Esophagus squamous epithelium (tissue), 5 donors: ENCODE data around the gene ATG9B. TPM values are rescaled to one million over a fixed set of nuclear protein-coding genes. Genes with fewer than 3 reads are reported as not detected.

Source experiments
- DNase-seq: peaks from one replicate; lab custom pipeline; 2025; lab: John Stamatoyannopoulos, UW
- H3K27ac ChIP-seq, 4 donors: fragments of 200-600 bp; sonication (generic); one replicate each; pipeline ENCODE4 v1.5.1; 2016 to 2019; ENCODE audit warnings: mild to moderate bottlenecking in 1 of 4
- H3K27me3 ChIP-seq, 4 donors: fragments of 200-600 bp; sonication (generic); 1 replicate in 3 of 4; 2 replicates in 1 of 4; pipeline versions ENCODE4 v1.5.1 to v1.6.0; 2017 to 2021; ENCODE audit warnings: antibody characterized with exemption in 1 of 4
- H3K36me3 ChIP-seq, 3 donors: fragments of 200-600 bp; sonication (generic); one replicate each; pipeline ENCODE4 v1.5.1; 2016 to 2019
- H3K4me1 ChIP-seq, 3 donors: fragments of 200-600 bp; sonication (generic); one replicate each; pipeline ENCODE4 v1.5.1; 2017 to 2019
- H3K4me3 ChIP-seq, 4 donors: fragments of 200-600 bp; sonication (generic); 1 replicate in 3 of 4; 2 replicates in 1 of 4; pipeline ENCODE4 v1.5.1; 2016 to 2019; ENCODE audit warnings: mild to moderate bottlenecking in 2 of 4, moderate library complexity in 1 of 4
- H3K9me3 ChIP-seq, 3 donors: fragments of 200-600 bp; sonication (generic); one replicate each; pipeline ENCODE4 v1.5.1; 2016 to 2019
- POLR2A ChIP-seq, 4 donors: fragments of 450-650 bp; IDR thresholded peaks; one replicate each; pipeline ENCODE4 v1.6.1; 2017; ENCODE audit warnings: antibody characterized with exemption in 4 of 4, mild to moderate bottlenecking in 4 of 4, moderate library complexity in 3 of 4
- WGBS, 2 donors: methylation state at CpG; one replicate each; pipeline ENCODE4 v1.1.5; 2018; 5-methylcytosine and 5-hydroxymethylcytosine counted together
- intact Hi-C: fragments of 100-400 bp; cut with DNase I; formaldehyde crosslinking; loops from one replicate; pipeline ENCODE4 v1.15.0; 2022
- total RNA-seq, 4 donors: library from RNA; depleted of rRNA; stranded (reverse); fragments of >200 nt; gene quantifications; one replicate each; pipeline ENCODE4 v1.1.0, GENCODE V29; 2016
- TF ChIP-seq, protein P1 (sequence below), 6 experiments: fragments of 450-650 bp in 4 of 6; fragments of 200-600 bp in 2 of 6; sonication (generic) in 2 of 6; IDR thresholded peaks; one replicate each; pipeline ENCODE4 v1.5.1; 2016 to 2019; ENCODE audit warnings: antibody characterized with exemption in 6 of 6, mild to moderate bottlenecking in 4 of 6, moderate library complexity in 4 of 6
- donor health status: DM: yes; HTN: yes; CAD: no.

Gene ATG9B
- total RNA-seq, 4 donors from 2014 or later = 1.5 to 45.2 (median 12.8) TPM

DNA sequence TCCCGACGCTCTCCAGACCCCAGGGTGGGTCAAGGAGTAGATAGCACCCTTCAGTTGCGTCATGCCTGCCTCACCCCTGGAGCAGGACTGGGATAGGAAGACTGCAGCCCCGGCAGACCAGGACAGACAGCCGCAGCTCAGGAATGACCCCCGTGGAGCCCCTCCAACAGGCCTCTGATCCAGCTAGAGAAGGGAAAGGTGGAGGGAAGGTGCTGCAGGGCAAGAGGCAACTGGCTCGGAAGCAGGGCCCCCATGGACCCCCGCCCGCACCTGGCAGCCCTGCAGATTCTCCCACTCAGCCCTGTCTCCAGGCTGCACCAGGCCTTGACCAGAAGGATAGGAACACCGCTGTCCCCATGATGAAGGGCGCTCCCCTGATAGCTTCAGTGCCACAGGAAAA lies 53.9 kb downstream of the ATG9B start:
- intact Hi-C loops = no loop called here
- H3K36me3 ChIP-seq = no peaks in the 10 kb centered on the region
- no peaks in the 10 kb centered on the region for H3K9me3 ChIP-seq
- no peak for TF ChIP-seq POLR2A (IDR thresholded peaks at IDR 0.05)
- TF ChIP-seq, protein P1, sequence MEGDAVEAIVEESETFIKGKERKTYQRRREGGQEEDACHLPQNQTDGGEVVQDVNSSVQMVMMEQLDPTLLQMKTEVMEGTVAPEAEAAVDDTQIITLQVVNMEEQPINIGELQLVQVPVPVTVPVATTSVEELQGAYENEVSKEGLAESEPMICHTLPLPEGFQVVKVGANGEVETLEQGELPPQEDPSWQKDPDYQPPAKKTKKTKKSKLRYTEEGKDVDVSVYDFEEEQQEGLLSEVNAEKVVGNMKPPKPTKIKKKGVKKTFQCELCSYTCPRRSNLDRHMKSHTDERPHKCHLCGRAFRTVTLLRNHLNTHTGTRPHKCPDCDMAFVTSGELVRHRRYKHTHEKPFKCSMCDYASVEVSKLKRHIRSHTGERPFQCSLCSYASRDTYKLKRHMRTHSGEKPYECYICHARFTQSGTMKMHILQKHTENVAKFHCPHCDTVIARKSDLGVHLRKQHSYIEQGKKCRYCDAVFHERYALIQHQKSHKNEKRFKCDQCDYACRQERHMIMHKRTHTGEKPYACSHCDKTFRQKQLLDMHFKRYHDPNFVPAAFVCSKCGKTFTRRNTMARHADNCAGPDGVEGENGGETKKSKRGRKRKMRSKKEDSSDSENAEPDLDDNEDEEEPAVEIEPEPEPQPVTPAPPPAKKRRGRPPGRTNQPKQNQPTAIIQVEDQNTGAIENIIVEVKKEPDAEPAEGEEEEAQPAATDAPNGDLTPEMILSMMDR (IDR thresholded peaks at IDR 0.05) = no peak
- peaks cover 9 to 51% (median 16%) of the 10 kb centered on the region in 3 donors for H3K4me1 ChIP-seq
- WGBS, 2 donors = 65 to 67% methylated on average over 1 to 5 of the region's 11 CpGs
- H3K27ac ChIP-seq = no peak overlapping the region
- no peak overlapping the region for H3K4me3 ChIP-seq
- H3K27me3 ChIP-seq = peaks cover 0 to 79% (median 0%) of the 10 kb centered on the region in 4 donors
- DNase-seq = no peak

DNA sequence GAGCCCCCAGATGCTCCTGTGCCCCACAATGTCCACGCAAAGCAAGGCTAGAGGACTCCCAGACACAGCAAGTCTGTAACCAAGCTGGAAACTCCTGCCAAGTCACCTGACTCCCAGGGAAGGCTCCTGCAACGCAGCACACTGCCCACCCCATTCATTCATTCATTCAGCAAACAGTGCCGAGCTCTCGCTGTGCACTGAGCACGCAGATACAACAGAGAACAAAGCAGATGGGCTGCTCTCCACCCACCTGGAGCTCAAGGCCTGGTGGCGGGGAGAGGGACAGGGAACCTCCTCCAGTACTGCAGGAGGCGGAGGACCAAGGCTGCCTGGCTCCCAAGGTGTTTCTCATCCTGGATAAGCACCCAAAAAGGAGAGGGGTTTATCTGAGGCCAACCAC lies 54.8 kb downstream of the ATG9B start:
- peaks cover 0 to 79% (median 0%) of the 10 kb centered on the region in 4 donors for H3K27me3 ChIP-seq
- H3K4me3 ChIP-seq = no peak overlapping the region
- peaks cover 5 to 51% (median 6%) of the 10 kb centered on the region in 3 donors for H3K4me1 ChIP-seq
- DNase-seq = no peak
- no peaks in the 10 kb centered on the region for H3K36me3 ChIP-seq
- TF ChIP-seq, protein P1 (IDR thresholded peaks at IDR 0.05) = no peak
- TF ChIP-seq POLR2A (IDR thresholded peaks at IDR 0.05) = no peak
- H3K9me3 ChIP-seq = no peaks in the 10 kb centered on the region
- intact Hi-C loops = no loop called here
- no peak overlapping the region for H3K27ac ChIP-seq
- 17 to 70% methylated on average over 1 to 4 of the region's 7 CpGs for WGBS, 2 donors

DNA sequence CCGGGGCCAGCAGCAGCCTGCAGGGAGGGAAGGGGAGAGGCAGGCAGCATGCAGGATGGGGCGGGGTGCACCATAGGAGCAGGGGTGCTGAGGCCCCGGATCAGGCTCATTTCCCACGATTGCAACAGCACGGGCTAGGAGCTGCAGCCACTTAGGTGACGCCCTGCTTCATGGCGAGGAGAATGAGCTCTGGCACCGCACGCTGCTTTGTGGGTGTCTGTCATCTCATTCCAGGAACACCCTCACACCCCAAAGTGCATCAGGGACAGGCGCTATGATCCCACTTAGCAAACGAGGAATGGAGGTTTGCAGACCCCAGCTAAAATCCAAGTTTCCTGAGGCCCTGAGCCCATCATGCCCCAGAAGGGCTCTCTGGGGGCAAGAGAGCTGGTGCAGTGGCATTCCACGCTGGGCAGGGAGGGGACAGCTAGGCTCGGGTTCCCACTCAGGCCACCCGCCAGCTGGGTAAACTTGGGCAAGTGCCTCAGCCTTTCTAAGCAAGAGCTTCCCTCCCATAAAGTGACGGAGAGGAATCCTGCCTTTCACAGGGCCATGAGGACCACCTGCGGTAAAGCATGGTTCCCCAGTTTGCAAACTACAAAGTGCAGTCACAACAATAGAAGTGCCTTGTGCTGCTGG lies 55.4 kb downstream of the ATG9B start:
- H3K4me3 ChIP-seq = no peak overlapping the region
- intact Hi-C loops = no loop called here
- H3K9me3 ChIP-seq = no peaks in the 10 kb centered on the region
- no peaks in the 10 kb centered on the region for H3K36me3 ChIP-seq
- peaks cover 0 to 79% (median 0%) of the 10 kb centered on the region in 4 donors for H3K27me3 ChIP-seq
- WGBS, 2 donors = 43 to 48% methylated on average over 9 to 15 of the region's 16 CpGs
- TF ChIP-seq POLR2A (IDR thresholded peaks at IDR 0.05) = no peak
- TF ChIP-seq, protein P1 (IDR thresholded peaks at IDR 0.05) = no peak
- peaks cover 0 to 48% (median 1%) of the 10 kb centered on the region in 3 donors for H3K4me1 ChIP-seq
- DNase-seq = no peak
- H3K27ac ChIP-seq = no peak overlapping the region

DNA sequence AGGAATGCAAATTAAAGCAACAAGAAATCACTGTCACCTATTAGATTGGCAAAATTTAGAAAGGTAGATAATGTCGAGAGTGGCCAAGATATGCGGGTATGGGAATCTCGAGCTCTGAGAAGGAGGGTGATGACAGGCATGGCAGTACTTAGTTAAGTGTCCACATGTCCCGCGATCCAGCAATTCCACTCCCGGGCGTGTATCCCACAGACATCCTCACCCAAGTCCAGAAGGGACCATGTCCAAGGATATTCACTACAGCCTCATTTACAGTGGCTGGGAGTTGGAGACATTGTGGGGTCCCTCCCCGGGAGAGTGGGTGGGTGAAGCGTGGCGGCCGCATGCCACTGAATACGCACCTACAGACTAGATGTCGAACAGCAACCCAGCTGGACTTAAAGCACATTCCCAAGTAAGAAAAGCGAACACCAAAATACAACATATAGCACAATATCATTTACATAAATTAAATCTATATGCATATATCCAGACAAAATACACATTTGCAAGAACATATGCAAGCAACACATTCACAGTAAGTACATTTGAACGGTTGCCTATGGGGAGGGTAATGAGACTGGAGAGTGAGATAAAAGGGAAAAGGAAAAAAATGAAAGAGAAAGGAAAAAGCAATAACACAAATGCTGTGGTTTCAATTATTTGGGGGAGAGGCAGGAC lies 56.1 kb downstream of the ATG9B start:
- peaks cover 0 to 46% (median 0%) of the 10 kb centered on the region in 3 donors for H3K4me1 ChIP-seq
- intact Hi-C loops = no loop called here
- no peak for DNase-seq

More for the DNA sequence above, 56.1 kb downstream of the ATG9B start:
- Histone ChIP-seq H3K36me3 (no peaks in the 10 kb centered on the region), H3K9me3 (no peaks in the 10 kb centered on the region), H3K4me3 (no peak overlapping the region), H3K27ac (no peak overlapping the region), H3K27me3 (peaks cover 0 to 79% (median 0%) of the 10 kb centered on the region in 4 donors)
- 85 to 88% methylated on average over 15 of the region's 15 CpGs for WGBS, 2 donors
- TF ChIP-seq POLR2A (IDR thresholded peaks at IDR 0.05) = no peak
- TF ChIP-seq, protein P1 (IDR thresholded peaks at IDR 0.05) = no peak
